Thoracic aorta (tissue), 2 donors: Measurements from ENCODE around the gene PLAAT1. TPM values are rescaled to one million over a fixed set of nuclear protein-coding genes. Genes with fewer than 3 reads are reported as not detected.

Source experiments
- ATAC-seq: fragments of 150-250 bp; one replicate; pipeline ENCODE4 v1.8.0; 2017; ENCODE audit warnings: low read depth; ENCODE audit not compliant: insufficient number of reproducible peaks, low FRiP score
- DNase-seq: peaks from one replicate; pipeline ENCODE4 v3.0.0-alpha.2; 2020; ENCODE audit warnings: low spot score
- H3K27ac ChIP-seq, 2 donors: fragments of 200-600 bp; sonication (generic); 1 replicate in 1 of 2; 2 replicates in 1 of 2; pipeline ENCODE4 v1.5.1; 2016; ENCODE audit warnings: mild to moderate bottlenecking in 2 of 2, moderate library complexity in 2 of 2
- H3K27me3 ChIP-seq: fragments of 200-600 bp; sonication (generic); replicated peaks from 2 replicates; pipeline ENCODE4 v1.6.0; 2016; ENCODE audit warnings: mild to moderate bottlenecking; ENCODE audit not compliant: insufficient read depth
- H3K36me3 ChIP-seq: fragments of 200-600 bp; sonication (generic); one replicate; pipeline ENCODE4 v1.5.1; 2016
- H3K4me1 ChIP-seq, 2 donors: fragments of 200-600 bp; sonication (generic); 1 replicate in 1 of 2; 2 replicates in 1 of 2; pipeline versions ENCODE4 v1.5.1 to v1.6.0; 2016; ENCODE audit warnings: low read depth in 2 of 2, mild to moderate bottlenecking in 1 of 2; ENCODE audit not compliant: control insufficient read depth in 1 of 2
- H3K4me3 ChIP-seq: fragments of 200-600 bp; sonication (generic); 2 replicates; pipeline ENCODE4 v1.5.1; 2016; ENCODE audit warnings: mild to moderate bottlenecking
- H3K9me3 ChIP-seq: fragments of 200-600 bp; sonication (generic); 2 replicates; pipeline ENCODE4 v1.5.1; 2016
- CTCF ChIP-seq: fragments of 200-600 bp; sonication (generic); IDR thresholded peaks from one replicate; pipeline ENCODE4 v1.5.1; 2019; ENCODE audit warnings: antibody characterized with exemption
- total RNA-seq, 2 donors: library from RNA; depleted of rRNA; stranded (reverse); fragments of >200 nt; gene quantifications; one replicate each; pipeline versions ENCODE4 v1.1.0 to v1.2.3, GENCODE V29; 2016

PLAAT1 gene
- total RNA-seq, 2 donors from 2014 or later: not detected

- H3K4me1 ChIP-seq: no peaks in the 10 kb centered on the region
- H3K27ac ChIP-seq: no peak overlapping the region
- H3K36me3 ChIP-seq: no peaks in the 10 kb centered on the region
- TF ChIP-seq CTCF: no peak
- H3K27me3 ChIP-seq: no peaks in the 10 kb centered on the region
- no peak for DNase-seq
- no peak for ATAC-seq
- no peak overlapping the region for H3K4me3 ChIP-seq
- H3K9me3 ChIP-seq: no peaks in the 10 kb centered on the region
Measured at GRCh38 chr3:193211173-193211572, 29.8 kb upstream of the PLAAT1 start.

DNA sequence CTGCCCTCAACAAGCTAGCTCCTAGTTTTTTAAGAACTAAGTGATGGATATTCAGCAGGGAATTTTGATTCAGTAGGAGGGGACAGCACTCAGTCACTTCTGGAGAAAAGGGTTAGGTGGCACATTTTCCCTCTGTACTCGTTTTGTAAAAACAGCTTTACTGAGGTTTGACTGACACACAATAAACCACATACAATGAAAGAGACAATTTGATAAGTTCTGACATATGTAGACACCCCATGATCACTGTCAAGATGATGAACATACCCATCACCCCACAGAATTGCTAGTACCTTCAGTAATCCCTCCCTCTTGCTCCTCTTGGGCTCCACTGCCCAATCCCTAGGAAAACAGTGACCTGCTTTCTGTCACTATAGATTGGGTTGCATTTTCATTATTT is 29.0 kb upstream of the PLAAT1 start:
- DNase-seq: no peak
- Histone ChIP-seq H3K27ac (no peak overlapping the region), H3K36me3 (no peaks in the 10 kb centered on the region), H3K4me1 (no peaks in the 10 kb centered on the region), H3K27me3 (no peaks in the 10 kb centered on the region), H3K9me3 (no peaks in the 10 kb centered on the region), H3K4me3 (no peak overlapping the region)
- TF ChIP-seq CTCF: no peak
- no peak for ATAC-seq

GRCh38 chr3:193212844-193213243 is 28.2 kb upstream of the PLAAT1 start:
- no peaks in the 10 kb centered on the region for H3K4me1 ChIP-seq

GRCh38 chr3:193214445-193214844 is 26.6 kb upstream of the PLAAT1 start:
- no peak for TF ChIP-seq CTCF
- H3K4me1 ChIP-seq: no peaks in the 10 kb centered on the region
- H3K27ac ChIP-seq: no peak overlapping the region
- ATAC-seq: no peak
- no peaks in the 10 kb centered on the region for H3K36me3 ChIP-seq
- no peaks in the 10 kb centered on the region for H3K9me3 ChIP-seq
- no peak for DNase-seq
- H3K27me3 ChIP-seq: no peaks in the 10 kb centered on the region
- H3K4me3 ChIP-seq: no peak overlapping the region

More at GRCh38 chr3:193212844-193213243, 28.2 kb upstream of the PLAAT1 start:
- H3K4me3 ChIP-seq: no peak overlapping the region
- DNase-seq: no peak
- H3K9me3 ChIP-seq: no peaks in the 10 kb centered on the region
- TF ChIP-seq CTCF: no peak
- H3K27ac ChIP-seq: no peak overlapping the region
- no peaks in the 10 kb centered on the region for H3K27me3 ChIP-seq
- ATAC-seq: no peak
- no peaks in the 10 kb centered on the region for H3K36me3 ChIP-seq

GRCh38 chr3:193225302-193226125 is 15.5 kb upstream of the PLAAT1 start:
- ATAC-seq (no peak), DNase-seq (no peak)
- Histone ChIP-seq H3K27me3 (no peaks in the 10 kb centered on the region), H3K9me3 (no peaks in the 10 kb centered on the region), H3K27ac (no peak overlapping the region), H3K4me3 (no peak overlapping the region), H3K36me3 (no peaks in the 10 kb centered on the region), H3K4me1 (no peaks in the 10 kb centered on the region)
- no peak for TF ChIP-seq CTCF
